Breast epithelium (tissue), 4 donors: ENCODE measurements around the gene JADE2. TPM values are rescaled to one million over a fixed set of nuclear protein-coding genes. Genes with fewer than 3 reads are reported as not detected.

ENCODE experiments used
- DNase-seq, 2 donors: peaks; one replicate each; pipeline ENCODE4 v3.0.0-alpha.2; 2019; ENCODE audit warnings: low spot score in 2 of 2
- H3K27ac ChIP-seq, 2 donors: fragments of 200-600 bp; sonication (generic) in 1 of 2; one replicate each; pipeline ENCODE4 v1.5.1; 2016 to 2019; ENCODE audit warnings: mild to moderate bottlenecking in 1 of 2
- H3K27me3 ChIP-seq, 2 donors: fragments of 200-600 bp; sonication (generic) in 1 of 2; one replicate each; pipeline versions ENCODE4 v1.5.1 to v1.6.0; 2017 to 2019; ENCODE audit warnings: control low read depth in 1 of 2, mild to moderate bottlenecking in 1 of 2
- H3K36me3 ChIP-seq: fragments of 200-600 bp; one replicate; pipeline ENCODE4 v1.5.1; 2019
- H3K4me1 ChIP-seq, 2 donors: fragments of 200-600 bp; sonication (generic); one replicate each; pipeline ENCODE4 v1.5.1; 2016 to 2019; ENCODE audit warnings: control low read depth in 1 of 2
- H3K4me3 ChIP-seq, 3 donors: fragments of 200-600 bp; sonication (generic); 1 replicate in 2 of 3; 2 replicates in 1 of 3; pipeline ENCODE4 v1.5.1; 2016 to 2019; ENCODE audit warnings: mild to moderate bottlenecking in 3 of 3, moderate library complexity in 2 of 3
- H3K9me3 ChIP-seq, 2 donors: fragments of 200-600 bp; sonication (generic) in 1 of 2; one replicate each; pipeline ENCODE4 v1.5.1; 2016 to 2019; ENCODE audit warnings: control low read depth in 1 of 2
- POLR2A ChIP-seq: fragments of 450-650 bp; IDR thresholded peaks from one replicate; pipeline ENCODE4 v1.6.1; 2016; ENCODE audit warnings: antibody characterized with exemption, mild to moderate bottlenecking, moderate library complexity
- POLR2AphosphoS5 ChIP-seq, 3 donors: sonication (generic); formaldehyde crosslinking; IDR thresholded peaks; one replicate each; pipeline ENCODE4 v1.6.1; 2017; ENCODE audit warnings: antibody characterized with exemption in 3 of 3
- intact Hi-C: fragments of 100-400 bp; cut with DNase I; formaldehyde crosslinking; loops from one replicate; pipeline ENCODE4 v1.15.1; 2023; ENCODE audit warnings: low total_unique reads
- total RNA-seq, 3 donors: library from RNA; depleted of rRNA; stranded (reverse); fragments of >200 nt; gene quantifications; one replicate each; pipeline ENCODE4 v1.1.0, GENCODE V29; 2016
- TF ChIP-seq, protein P1 (sequence below), 3 donors: fragments of 450-650 bp; IDR thresholded peaks; one replicate each; pipeline ENCODE4 v1.5.1; 2016 to 2017; ENCODE audit warnings: antibody characterized with exemption in 3 of 3, mild to moderate bottlenecking in 3 of 3, moderate library complexity in 3 of 3

The JADE2 gene
- total RNA-seq, 3 donors from 2014 or later = 39.0 to 66.0 (median 61.4) TPM

DNA sequence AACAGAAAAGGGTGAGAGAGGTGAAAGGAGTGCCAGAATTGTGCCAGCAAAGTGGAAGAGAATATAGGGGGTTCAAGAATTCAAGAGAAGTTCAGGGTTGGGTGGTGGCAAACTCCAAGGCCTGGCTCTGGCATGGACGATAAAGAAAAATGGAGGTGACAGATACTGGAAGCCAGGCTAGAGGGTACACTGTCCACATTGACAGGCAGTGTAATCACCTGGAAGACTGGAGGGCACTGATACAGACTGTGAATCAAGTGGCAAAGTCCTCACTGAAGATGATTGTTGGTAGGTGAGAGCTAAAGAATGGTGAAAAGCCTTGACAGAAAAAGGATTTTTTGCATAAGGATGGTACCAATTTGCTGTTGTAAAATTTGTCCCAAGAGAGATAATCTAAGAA is 100.1 kb downstream of the JADE2 start:
- H3K4me3 ChIP-seq = no peak overlapping the region
- intact Hi-C loops = no loop called here

DNA sequence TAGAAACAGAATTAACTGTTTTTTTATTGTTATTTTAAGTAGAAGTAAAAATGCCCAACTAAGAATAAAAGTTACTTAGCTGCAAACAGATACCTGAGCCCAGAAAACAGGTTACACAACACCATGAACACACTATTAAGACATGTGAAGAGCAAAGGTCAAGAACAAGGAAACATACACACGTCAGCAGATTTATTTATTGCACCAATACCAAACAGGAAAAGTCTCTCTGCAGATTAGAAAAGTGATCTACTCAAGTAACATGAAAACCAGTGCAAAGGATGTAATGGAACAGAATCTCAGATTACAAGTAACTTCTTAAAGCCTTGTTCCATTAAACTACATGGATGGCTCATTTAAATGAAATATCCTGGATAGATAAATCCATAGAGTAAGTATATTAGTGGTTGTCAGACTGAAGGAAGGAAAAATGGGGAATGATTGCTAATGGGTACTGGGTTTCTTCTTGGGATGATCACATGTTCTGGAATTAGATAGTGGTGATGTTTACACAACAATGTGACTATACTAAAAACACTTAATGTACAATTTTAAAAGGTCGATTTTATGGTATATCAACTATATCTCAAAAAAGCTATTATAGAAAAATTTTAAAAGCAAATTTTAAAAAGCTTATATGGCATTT is 101.0 kb downstream of the JADE2 start:
- Histone ChIP-seq H3K36me3 (no peaks in the 10 kb centered on the region), H3K4me3 (no peak overlapping the region), H3K27ac (peak overlapping the region; percentile 70 to 73), H3K9me3 (no peaks in the 10 kb centered on the region), H3K27me3 (no peaks in the 10 kb centered on the region), H3K4me1 (peaks cover 0 to 2% of the 10 kb centered on the region in 2 donors)
- intact Hi-C loops = no loop called here
- no peak for TF ChIP-seq POLR2A
- TF ChIP-seq, protein P1, sequence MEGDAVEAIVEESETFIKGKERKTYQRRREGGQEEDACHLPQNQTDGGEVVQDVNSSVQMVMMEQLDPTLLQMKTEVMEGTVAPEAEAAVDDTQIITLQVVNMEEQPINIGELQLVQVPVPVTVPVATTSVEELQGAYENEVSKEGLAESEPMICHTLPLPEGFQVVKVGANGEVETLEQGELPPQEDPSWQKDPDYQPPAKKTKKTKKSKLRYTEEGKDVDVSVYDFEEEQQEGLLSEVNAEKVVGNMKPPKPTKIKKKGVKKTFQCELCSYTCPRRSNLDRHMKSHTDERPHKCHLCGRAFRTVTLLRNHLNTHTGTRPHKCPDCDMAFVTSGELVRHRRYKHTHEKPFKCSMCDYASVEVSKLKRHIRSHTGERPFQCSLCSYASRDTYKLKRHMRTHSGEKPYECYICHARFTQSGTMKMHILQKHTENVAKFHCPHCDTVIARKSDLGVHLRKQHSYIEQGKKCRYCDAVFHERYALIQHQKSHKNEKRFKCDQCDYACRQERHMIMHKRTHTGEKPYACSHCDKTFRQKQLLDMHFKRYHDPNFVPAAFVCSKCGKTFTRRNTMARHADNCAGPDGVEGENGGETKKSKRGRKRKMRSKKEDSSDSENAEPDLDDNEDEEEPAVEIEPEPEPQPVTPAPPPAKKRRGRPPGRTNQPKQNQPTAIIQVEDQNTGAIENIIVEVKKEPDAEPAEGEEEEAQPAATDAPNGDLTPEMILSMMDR (IDR thresholded peaks at IDR 0.05) = no peak
- no peak for TF ChIP-seq POLR2AphosphoS5 (IDR thresholded peaks at IDR 0.05)
- no peak for DNase-seq

More for the DNA sequence above, 100.1 kb downstream of the JADE2 start:
- H3K27ac ChIP-seq = peak overlapping the region in 1 of 2 donors; percentile 73
- no peaks in the 10 kb centered on the region for H3K36me3 ChIP-seq
- no peaks in the 10 kb centered on the region for H3K4me1 ChIP-seq
- no peaks in the 10 kb centered on the region for H3K9me3 ChIP-seq
- TF ChIP-seq POLR2A = no peak
- H3K27me3 ChIP-seq = no peaks in the 10 kb centered on the region
- DNase-seq = no peak

Other genes with a start within 250 kb of the JADE2 start
- gene CDKL3, start 158.5 kb upstream of the JADE2 start, total RNA-seq = 1 to 10 TPM; 1.3 to 2.3 (median 1.4) TPM
- gene UBE2B, start 154.1 kb upstream of the JADE2 start, total RNA-seq = 10 to 100 TPM; 54.6 to 76.7 (median 72.2) TPM
- gene CDKN2AIPNL, start 113.8 kb upstream of the JADE2 start, total RNA-seq = 10 to 100 TPM; 16.2 to 20.8 (median 19.7) TPM
- 10 to 100 TPM; 31.2 to 46.8 (median 42.6) TPM for gene SAR1B, start 107.2 kb downstream of the JADE2 start, total RNA-seq
- 10 to 100 TPM; 15.0 to 25.0 (median 21.6) TPM for gene SEC24A, start 123.1 kb downstream of the JADE2 start, total RNA-seq
- gene CAMLG, start 212.9 kb downstream of the JADE2 start, total RNA-seq = 10 to 100 TPM; 41.4 to 57.4 (median 53.4) TPM
- 10 to 100 TPM; 37.8 to 62.6 (median 51.1) TPM for gene DDX46, start 233.1 kb downstream of the JADE2 start, total RNA-seq